Measurements from ENCODE around the gene ARID3A. TPM values are rescaled to one million over a fixed set of nuclear protein-coding genes. Genes with fewer than 3 reads are reported as not detected.

ARID3A gene
- total and polyA plus RNA-seq, 7 donors = 2.3 to 6.7 (median 4.2) TPM

DNA sequence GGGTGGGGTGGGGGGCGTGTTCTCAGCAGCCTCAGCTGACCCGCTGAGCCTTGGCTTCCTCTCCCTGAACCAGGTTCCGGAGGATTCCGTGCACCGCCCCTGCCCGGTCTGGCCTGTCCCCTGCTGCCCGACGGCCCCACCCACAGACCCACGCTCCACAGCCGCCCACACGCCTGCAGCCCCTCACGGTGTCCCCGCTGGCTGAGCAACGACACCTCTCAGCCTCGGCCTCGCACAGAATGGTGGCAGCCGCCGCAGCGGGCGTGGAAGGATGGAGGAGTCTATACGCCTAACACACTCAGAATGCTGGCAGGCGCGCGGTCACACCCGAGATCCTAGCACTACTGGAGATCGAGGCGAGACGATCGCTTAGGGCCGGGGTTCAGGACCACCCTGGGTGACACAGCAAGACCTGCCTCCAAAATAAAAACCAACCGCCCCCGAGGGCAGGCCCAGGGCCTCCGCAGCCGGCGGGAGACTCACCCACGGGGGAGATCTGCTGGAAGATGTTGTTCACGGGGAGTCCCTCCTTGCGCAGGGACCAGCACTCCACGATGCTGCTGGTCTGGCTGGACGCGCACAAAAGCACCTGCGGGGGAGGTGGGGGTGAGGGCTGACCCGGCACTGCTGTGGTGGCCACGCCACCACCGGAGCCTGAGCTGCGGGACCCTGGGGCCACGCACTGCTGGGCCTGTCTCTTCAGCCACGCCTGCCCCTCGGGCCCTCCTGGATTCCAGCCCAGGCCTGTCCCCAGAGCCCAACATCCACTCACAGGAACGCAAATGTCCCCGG is 41.2 kb upstream of the ARID3A start:
- H3K27ac ChIP-seq = no peak overlapping the region
- DNase-seq = peak in 1 of 2 donors; percentile 46
- no peak overlapping the region for H3K4me3 ChIP-seq
- H3K27me3 ChIP-seq (ENCODE audit: insufficient read depth in 3 of 3, low read length in 2 of 3) = no peaks in the 10 kb centered on the region
- no peak for ATAC-seq
- TF ChIP-seq, protein P1, sequence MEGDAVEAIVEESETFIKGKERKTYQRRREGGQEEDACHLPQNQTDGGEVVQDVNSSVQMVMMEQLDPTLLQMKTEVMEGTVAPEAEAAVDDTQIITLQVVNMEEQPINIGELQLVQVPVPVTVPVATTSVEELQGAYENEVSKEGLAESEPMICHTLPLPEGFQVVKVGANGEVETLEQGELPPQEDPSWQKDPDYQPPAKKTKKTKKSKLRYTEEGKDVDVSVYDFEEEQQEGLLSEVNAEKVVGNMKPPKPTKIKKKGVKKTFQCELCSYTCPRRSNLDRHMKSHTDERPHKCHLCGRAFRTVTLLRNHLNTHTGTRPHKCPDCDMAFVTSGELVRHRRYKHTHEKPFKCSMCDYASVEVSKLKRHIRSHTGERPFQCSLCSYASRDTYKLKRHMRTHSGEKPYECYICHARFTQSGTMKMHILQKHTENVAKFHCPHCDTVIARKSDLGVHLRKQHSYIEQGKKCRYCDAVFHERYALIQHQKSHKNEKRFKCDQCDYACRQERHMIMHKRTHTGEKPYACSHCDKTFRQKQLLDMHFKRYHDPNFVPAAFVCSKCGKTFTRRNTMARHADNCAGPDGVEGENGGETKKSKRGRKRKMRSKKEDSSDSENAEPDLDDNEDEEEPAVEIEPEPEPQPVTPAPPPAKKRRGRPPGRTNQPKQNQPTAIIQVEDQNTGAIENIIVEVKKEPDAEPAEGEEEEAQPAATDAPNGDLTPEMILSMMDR (IDR thresholded peaks at IDR 0.05) = no peak
- no peaks in the 10 kb centered on the region for H3K4me1 ChIP-seq
- intact Hi-C loops (cut with DNase I) = no loop called here
- no peaks in the 10 kb centered on the region for H3K9me3 ChIP-seq
- 90 to 92% (median 91%) methylated on average over 42 to 51 of the region's 51 CpGs for WGBS, 3 donors
- peaks cover 4 to 91% of the 10 kb centered on the region in 2 donors for H3K36me3 ChIP-seq (ENCODE audit: insufficient read depth in 1 of 2, low read depth in 1 of 2)

DNA sequence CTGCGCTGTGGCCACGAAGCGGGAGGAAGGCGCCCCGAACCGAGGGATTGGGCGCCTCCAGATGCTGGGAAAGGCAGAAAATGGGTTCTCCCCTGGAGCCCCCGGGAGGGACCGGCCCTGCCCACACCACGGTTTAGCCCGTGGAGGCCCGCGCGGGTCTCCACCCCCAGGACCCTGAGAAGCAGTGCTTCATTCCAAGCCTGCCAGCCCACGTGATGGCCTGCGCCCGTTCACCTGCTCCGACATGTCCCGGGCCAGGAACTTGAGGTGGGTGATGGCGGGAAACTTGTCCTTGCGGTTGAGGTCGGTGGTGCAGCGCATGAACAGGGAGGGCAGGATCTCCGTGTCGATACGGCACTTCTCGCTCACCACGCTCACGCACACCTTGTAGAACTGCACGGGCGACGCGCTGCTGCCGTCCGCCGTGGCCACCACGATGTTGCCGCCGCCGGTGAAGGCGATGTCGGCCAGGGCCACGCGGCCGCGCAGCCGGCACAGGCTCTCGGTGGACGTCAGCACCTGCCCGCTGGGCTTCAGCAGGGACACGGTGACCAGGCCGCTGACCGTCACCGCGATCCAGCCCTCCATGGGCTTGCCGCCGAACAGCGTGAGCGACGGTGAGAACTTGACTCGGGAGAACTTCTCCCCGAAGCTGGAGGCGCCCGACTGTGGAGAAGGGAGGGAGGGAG is 40.2 kb upstream of the ARID3A start:
- intact Hi-C loops (cut with DNase I) = no loop called here
- no peaks in the 10 kb centered on the region for H3K9me3 ChIP-seq
- H3K27ac ChIP-seq = no peak overlapping the region
- H3K4me3 ChIP-seq = no peak overlapping the region
- H3K36me3 ChIP-seq (ENCODE audit: insufficient read depth in 1 of 2, low read depth in 1 of 2) = peaks cover 9 to 92% of the 10 kb centered on the region in 2 donors
- peak in 1 of 2 donors; percentile 43 for DNase-seq
- TF ChIP-seq, protein P1 (IDR thresholded peaks at IDR 0.05) = no peak
- no peak for ATAC-seq
- H3K4me1 ChIP-seq = no peaks in the 10 kb centered on the region
- WGBS, 3 donors = 95% methylated on average over 58 to 64 of the region's 64 CpGs
- H3K27me3 ChIP-seq (ENCODE audit: insufficient read depth in 3 of 3, low read length in 2 of 3) = no peaks in the 10 kb centered on the region

DNA sequence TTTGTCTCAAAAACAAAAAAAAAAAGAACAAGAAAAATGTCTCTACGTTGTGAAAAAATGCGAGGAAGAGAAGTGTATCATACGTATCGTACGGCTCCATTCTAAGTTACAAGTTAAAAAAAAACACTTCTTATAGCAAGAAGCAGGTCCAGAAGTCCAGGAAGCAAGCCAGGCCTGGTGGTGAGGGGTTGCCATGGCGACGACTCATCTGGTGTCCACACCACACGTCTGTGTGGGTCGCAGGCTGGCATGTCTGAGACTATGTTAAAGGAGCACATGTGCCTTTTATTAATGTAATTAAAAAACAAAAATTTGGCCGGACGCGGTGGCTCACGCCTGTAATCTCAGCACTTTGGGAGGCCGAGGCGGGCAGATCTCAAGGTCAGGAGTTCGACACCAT is 38.8 kb upstream of the ARID3A start:
- ATAC-seq (no peak), DNase-seq (no peak)
- Histone ChIP-seq H3K9me3 (no peaks in the 10 kb centered on the region), H3K36me3 (ENCODE audit: insufficient read depth in 1 of 2, low read depth in 1 of 2) (peaks cover 9 to 82% of the 10 kb centered on the region in 2 donors), H3K27ac (no peak overlapping the region), H3K4me1 (no peaks in the 10 kb centered on the region), H3K27me3 (ENCODE audit: insufficient read depth in 3 of 3, low read length in 2 of 3) (no peaks in the 10 kb centered on the region), H3K4me3 (no peak overlapping the region)
- TF ChIP-seq, protein P1 (IDR thresholded peaks at IDR 0.05) = no peak
- intact Hi-C loops (cut with DNase I) = no loop called here
- WGBS, 3 donors = 83 to 85% (median 84%) methylated on average over 16 of the region's 16 CpGs

DNA sequence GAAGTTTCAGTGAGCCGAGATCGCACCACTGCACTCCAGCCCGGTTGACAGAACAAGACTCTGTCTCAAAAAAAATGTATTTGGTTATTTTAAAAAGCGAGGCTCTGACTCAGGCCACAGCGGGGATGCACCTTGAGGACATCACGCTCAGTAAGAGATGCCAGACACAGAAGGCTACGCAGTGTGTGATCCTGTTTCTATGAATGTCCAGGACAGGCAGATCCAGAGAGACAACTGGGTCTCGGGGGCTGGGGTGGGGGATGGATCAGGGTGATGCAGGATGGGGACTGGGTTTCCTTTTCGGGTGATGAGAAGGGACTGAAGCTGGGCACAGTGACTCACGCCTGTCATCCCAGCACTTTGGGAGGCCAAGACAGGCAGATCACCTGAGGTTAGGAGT is 38.2 kb upstream of the ARID3A start:
- ATAC-seq (no peak), DNase-seq (no peak)
- Histone ChIP-seq H3K9me3 (no peaks in the 10 kb centered on the region), H3K36me3 (ENCODE audit: insufficient read depth in 1 of 2, low read depth in 1 of 2) (peaks cover 9 to 77% of the 10 kb centered on the region in 2 donors), H3K4me1 (no peaks in the 10 kb centered on the region), H3K4me3 (no peak overlapping the region), H3K27me3 (ENCODE audit: insufficient read depth in 3 of 3, low read length in 2 of 3) (no peaks in the 10 kb centered on the region), H3K27ac (no peak overlapping the region)
- intact Hi-C loops (cut with DNase I) = no loop called here
- WGBS, 3 donors = 93 to 95% (median 95%) methylated on average over 10 of the region's 10 CpGs
- TF ChIP-seq, protein P1 (IDR thresholded peaks at IDR 0.05) = no peak
